ENCODE results near the gene EPB41L3. TPM values are rescaled to one million over a fixed set of nuclear protein-coding genes. Genes with fewer than 3 reads are reported as not detected.

EPB41L3 gene
- total RNA-seq, 1 experiment from 2014 or later, result 16.1 TPM

DNA sequence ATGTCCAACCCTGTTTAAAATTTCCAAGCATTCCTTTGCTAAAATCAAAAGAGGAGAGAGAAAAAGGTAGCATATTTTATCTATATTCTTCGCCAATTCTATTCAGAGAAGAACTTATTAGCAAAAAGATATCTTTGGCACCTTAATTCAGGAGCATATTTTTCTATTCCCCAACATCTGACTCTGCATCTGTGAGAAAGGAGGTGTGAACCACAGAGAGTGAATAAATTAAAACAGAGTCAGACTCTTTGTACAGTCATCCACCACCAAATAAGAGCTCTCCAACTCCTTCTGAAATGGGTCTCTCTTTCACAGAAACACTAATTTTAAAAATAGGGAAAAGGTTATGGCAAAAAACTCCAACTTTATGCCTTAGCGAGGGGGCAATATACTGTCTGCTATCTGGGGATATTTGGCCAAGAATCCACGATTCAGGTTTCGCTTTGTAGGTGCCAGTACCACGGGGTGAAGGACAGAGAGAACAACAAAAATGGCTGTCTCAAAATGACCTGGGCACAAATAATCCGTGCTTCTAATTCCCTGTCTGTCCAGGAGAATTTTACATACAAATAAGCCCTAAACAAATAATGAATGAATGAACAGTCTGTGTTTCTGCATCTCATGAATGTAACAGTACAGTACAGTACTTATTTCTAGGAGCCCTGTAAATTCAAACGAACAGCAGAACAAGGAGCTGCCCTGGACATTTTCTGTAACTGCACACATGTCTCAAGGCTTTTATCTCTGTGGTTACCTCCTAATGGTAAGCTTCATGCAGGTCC lies 43.4 kb downstream of the EPB41L3 start:
- Histone ChIP-seq H3K56ac (ENCODE audit: insufficient read length, low read depth, low read length) (no peak overlapping the region), H4K91ac (ENCODE audit: insufficient read length, low read depth, low read length) (no peak overlapping the region), H3K14ac (ENCODE audit: insufficient read depth, low read length) (no peak overlapping the region), H3K18ac (ENCODE audit: insufficient read length, low read depth, low read length) (no peak overlapping the region), H4K8ac (replicated peaks; ENCODE audit: insufficient read length, low read depth, low read length) (no peak overlapping the region), H3K23ac (ENCODE audit: insufficient read length, low read depth, low read length) (no peak overlapping the region), H2BK15ac (ENCODE audit: low read depth, low read length) (no peak overlapping the region), H2AFZ (ENCODE audit: low read length) (no peak overlapping the region), H3K27ac (ENCODE audit: insufficient read length, low read depth, low read length) (no peak overlapping the region), H3K23me2 (ENCODE audit: insufficient read length, low read depth, low read length, poor library complexity, severe bottlenecking) (no peaks in the 10 kb centered on the region), H3K79me1 (ENCODE audit: insufficient read depth, low read depth, low read length, poor library complexity, severe bottlenecking) (no peaks in the 10 kb centered on the region), H3K4me2 (ENCODE audit: insufficient read depth, insufficient read length, low read length) (no peak overlapping the region), H3T11ph (ENCODE audit: low read length) (no peak overlapping the region), H2BK20ac (ENCODE audit: low read depth, low read length, poor library complexity, severe bottlenecking) (no peak overlapping the region), H3K27me3 (ENCODE audit: insufficient read depth, low read length) (no peaks in the 10 kb centered on the region), H3K79me2 (ENCODE audit: insufficient read depth, low read length) (no peaks in the 10 kb centered on the region), H4K5ac (ENCODE audit: insufficient read length, low read depth, low read length) (no peak overlapping the region), H2AK5ac (ENCODE audit: insufficient read length, low read length) (no peak overlapping the region), H2BK5ac (ENCODE audit: insufficient read length, low read length) (no peak overlapping the region), H2BK120ac (ENCODE audit: low read depth, low read length, poor library complexity, severe bottlenecking) (no peak overlapping the region), H4K20me1 (ENCODE audit: control insufficient read depth, insufficient read depth, insufficient read length) (no peaks in the 10 kb centered on the region), H3K9me3 (ENCODE audit: control insufficient read depth, low read depth, low read length) (no peaks in the 10 kb centered on the region), H3K4ac (ENCODE audit: low read depth, low read length) (no peak overlapping the region), H3K4me1 (ENCODE audit: insufficient read depth, low read length) (no peaks in the 10 kb centered on the region), H2BK12ac (ENCODE audit: insufficient read length, low read depth, low read length) (no peak overlapping the region), H3K9ac (ENCODE audit: extremely low read depth, insufficient read length, low read length) (no peak overlapping the region)
- no peaks in the 10 kb centered on the region for H3K36me3 Mint-ChIP-seq (ENCODE audit: insufficient read depth in 1 of 3, low read depth in 3 of 3)
- H3K9me3 Mint-ChIP-seq, result no peaks in the 10 kb centered on the region
- peaks cover 0 to 4% of the 10 kb centered on the region in 2 experiments; a peak in 2 of 4 replicates for H3K4me1 Mint-ChIP-seq
- no peaks in the 10 kb centered on the region for H3K27me3 Mint-ChIP-seq (ENCODE audit: low read depth)
- TF ChIP-seq, protein P1, sequence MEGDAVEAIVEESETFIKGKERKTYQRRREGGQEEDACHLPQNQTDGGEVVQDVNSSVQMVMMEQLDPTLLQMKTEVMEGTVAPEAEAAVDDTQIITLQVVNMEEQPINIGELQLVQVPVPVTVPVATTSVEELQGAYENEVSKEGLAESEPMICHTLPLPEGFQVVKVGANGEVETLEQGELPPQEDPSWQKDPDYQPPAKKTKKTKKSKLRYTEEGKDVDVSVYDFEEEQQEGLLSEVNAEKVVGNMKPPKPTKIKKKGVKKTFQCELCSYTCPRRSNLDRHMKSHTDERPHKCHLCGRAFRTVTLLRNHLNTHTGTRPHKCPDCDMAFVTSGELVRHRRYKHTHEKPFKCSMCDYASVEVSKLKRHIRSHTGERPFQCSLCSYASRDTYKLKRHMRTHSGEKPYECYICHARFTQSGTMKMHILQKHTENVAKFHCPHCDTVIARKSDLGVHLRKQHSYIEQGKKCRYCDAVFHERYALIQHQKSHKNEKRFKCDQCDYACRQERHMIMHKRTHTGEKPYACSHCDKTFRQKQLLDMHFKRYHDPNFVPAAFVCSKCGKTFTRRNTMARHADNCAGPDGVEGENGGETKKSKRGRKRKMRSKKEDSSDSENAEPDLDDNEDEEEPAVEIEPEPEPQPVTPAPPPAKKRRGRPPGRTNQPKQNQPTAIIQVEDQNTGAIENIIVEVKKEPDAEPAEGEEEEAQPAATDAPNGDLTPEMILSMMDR (conservative IDR thresholded peaks at IDR 0.05), result no peak
- no peak for DNase-seq
- H3K4me3 Mint-ChIP-seq, result no peak overlapping the region
- no peak overlapping the region for H3K27ac Mint-ChIP-seq
- WGBS (ENCODE audit: extremely low coverage, insufficient read length, low lambda C conversion rate), result no CpG with 5 or more reads among the region's 7 CpGs

All from H9 (cell line).